ENCODE data around the gene TM7SF2.
"Not testable (repeated sequence)": the region's sequence is repeated elsewhere in the genome, so short reads cannot be mapped to it uniquely, and the experiment has no call there.

TM7SF2 gene

GRCh38 chr11:65128182-65129145, 16.8 kb downstream of the TM7SF2 start:
- DNase-seq, result no peak

- no peak for DNase-seq
Measured at GRCh38 chr11:65129649-65130441, 18.2 kb downstream of the TM7SF2 start.

- no peak for DNase-seq
Measured at GRCh38 chr11:65130631-65131416, 19.2 kb downstream of the TM7SF2 start.

- DNase-seq, result no peak
Measured at GRCh38 chr11:65131417-65131776, 19.7 kb downstream of the TM7SF2 start.

- no peak for DNase-seq
Measured at GRCh38 chr11:65131895-65132237, 20.2 kb downstream of the TM7SF2 start.

GRCh38 chr11:65132238-65132987, 20.7 kb downstream of the TM7SF2 start:
- no peak for DNase-seq

- DNase-seq, result no peak
Measured at GRCh38 chr11:65132988-65133700, 21.5 kb downstream of the TM7SF2 start.

GRCh38 chr11:65133724-65134123, 22.1 kb downstream of the TM7SF2 start:
- DNase-seq, result no peak

GRCh38 chr11:65134240-65134951, 22.7 kb downstream of the TM7SF2 start, which contains the start of gene SYVN1:
SYVN1 (minus strand) TSS chr11:65134519; CDS start chr11:65133601, 918 bp downstream.
- DNase-seq, result peak; percentile 100

- DNase-seq, result no peak
Measured at GRCh38 chr11:65134952-65135632, 23.4 kb downstream of the TM7SF2 start.

GRCh38 chr11:65135633-65136145, 24.0 kb downstream of the TM7SF2 start:
- no peak for DNase-seq

- DNase-seq, result no peak
Measured at GRCh38 chr11:65136515-65137096, 24.9 kb downstream of the TM7SF2 start.

GRCh38 chr11:65141896-65142494, 30.3 kb downstream of the TM7SF2 start:
- no peak for DNase-seq

GRCh38 chr11:65147352-65148075, 35.8 kb downstream of the TM7SF2 start:
- no peak for DNase-seq

GRCh38 chr11:65148657-65149056, 37.0 kb downstream of the TM7SF2 start:
- no peak for DNase-seq

GRCh38 chr11:65150131-65150508, 38.4 kb downstream of the TM7SF2 start:
- DNase-seq, result not testable (repeated sequence)

GRCh38 chr11:65150509-65151299, 39.0 kb downstream of the TM7SF2 start:
- peak; percentile 53 for DNase-seq

Measured in right kidney (tissue), 1 donor.